Psoas muscle (tissue), 8 donors: Measurements from ENCODE around the gene ZNF804A. TPM values are rescaled to one million over a fixed set of nuclear protein-coding genes. Genes with fewer than 3 reads are reported as not detected.

Experiments
- ATAC-seq, 4 donors: fragments of 200-7000 bp; cut with Tn5 transposase; one replicate each; pipeline ENCODE4 v1.9.1; 2020; ENCODE audit warnings: moderate library complexity in 3 of 4, mild to moderate bottlenecking in 2 of 4
- DNase-seq, 2 donors: peaks; one replicate each; pipeline ENCODE4 v3.0.0-alpha.2; 2020
- H3K27ac ChIP-seq: fragments of 200-600 bp; one replicate; pipeline ENCODE4 v1.8.0; 2022
- H3K27me3 ChIP-seq, 3 donors: fragments of 200-600 bp in 1 of 3; one replicate each; pipeline versions ENCODE4 v1.6.1 to v1.8.0; 2013 to 2022; ENCODE audit warnings: low read length in 2 of 3, mild to moderate bottlenecking in 2 of 3, moderate library complexity in 1 of 3; ENCODE audit not compliant: insufficient read depth in 3 of 3
- H3K36me3 ChIP-seq, 2 donors: fragments of 200-600 bp in 1 of 2; one replicate each; pipeline versions ENCODE4 v1.6.1 to v1.8.0; 2013 to 2022; ENCODE audit warnings: low read depth in 1 of 2, mild to moderate bottlenecking in 1 of 2, moderate library complexity in 1 of 2; ENCODE audit not compliant: insufficient read depth in 1 of 2
- H3K4me1 ChIP-seq: fragments of 200-600 bp; one replicate; pipeline ENCODE4 v1.8.0; 2022
- H3K4me3 ChIP-seq: fragments of 200-600 bp; one replicate; pipeline ENCODE4 v1.8.0; 2022; ENCODE audit warnings: mild to moderate bottlenecking
- H3K9me3 ChIP-seq: fragments of 200-600 bp; one replicate; pipeline ENCODE4 v1.8.0; 2022
- WGBS, 3 donors: extraction: QIAGEN DNeasy Blood & Tissue Kit; methylation state at CpG; one replicate each; pipeline versions ENCODE4 v1.1.6 to v1.1.7; 2013; 5-methylcytosine and 5-hydroxymethylcytosine counted together
- intact Hi-C, 2 donors: fragments of 100-400 bp; cut with DNase I; formaldehyde crosslinking; loops; one replicate each; pipeline versions ENCODE4 v1.11.0 to v1.14.2; 2022
- polyA plus RNA-seq, 3 donors: library from polyadenylated mRNA; stranded (reverse); fragments of 200-250 nt; gene quantifications; one replicate each; pipeline ENCODE4 v1.2.3, GENCODE V29; 2013
- total RNA-seq, 4 donors: library from RNA; stranded (reverse); fragmentation: NEBNext Ultra II Directional in 2 of 4; extraction: Animal tissue kit (Norgen Biotek cat#: 25700) in 2 of 4; gene quantifications; one replicate each; pipeline versions ENCODE4 v1.2.1 to v1.2.4, GENCODE V29; 2021 to 2023
- TF ChIP-seq, protein P1 (sequence below): fragments of 200-600 bp; IDR thresholded peaks from one replicate; pipeline ENCODE4 v1.8.0; 2022; ENCODE audit warnings: antibody characterized with exemption
- donor health status: healthy with polysubstance abuse.
- donor health status: DM: no; HTN: no; CAD: no; lungs with moderate emphysema.
- donor health status: Bipolar disorder and iron deficiency.
- donor health status: healthy.
- donor health status: DM: yes; HTN: yes; CAD: no.
- donor health status: DM: no; HTN: no; CAD: no.
- donor health status: DM: no; HTN: no; CAD: no.
- donor health status: DM: yes; HTN: yes; CAD: no.

Gene ZNF804A
- total and polyA plus RNA-seq, 7 donors: not detected

DNA sequence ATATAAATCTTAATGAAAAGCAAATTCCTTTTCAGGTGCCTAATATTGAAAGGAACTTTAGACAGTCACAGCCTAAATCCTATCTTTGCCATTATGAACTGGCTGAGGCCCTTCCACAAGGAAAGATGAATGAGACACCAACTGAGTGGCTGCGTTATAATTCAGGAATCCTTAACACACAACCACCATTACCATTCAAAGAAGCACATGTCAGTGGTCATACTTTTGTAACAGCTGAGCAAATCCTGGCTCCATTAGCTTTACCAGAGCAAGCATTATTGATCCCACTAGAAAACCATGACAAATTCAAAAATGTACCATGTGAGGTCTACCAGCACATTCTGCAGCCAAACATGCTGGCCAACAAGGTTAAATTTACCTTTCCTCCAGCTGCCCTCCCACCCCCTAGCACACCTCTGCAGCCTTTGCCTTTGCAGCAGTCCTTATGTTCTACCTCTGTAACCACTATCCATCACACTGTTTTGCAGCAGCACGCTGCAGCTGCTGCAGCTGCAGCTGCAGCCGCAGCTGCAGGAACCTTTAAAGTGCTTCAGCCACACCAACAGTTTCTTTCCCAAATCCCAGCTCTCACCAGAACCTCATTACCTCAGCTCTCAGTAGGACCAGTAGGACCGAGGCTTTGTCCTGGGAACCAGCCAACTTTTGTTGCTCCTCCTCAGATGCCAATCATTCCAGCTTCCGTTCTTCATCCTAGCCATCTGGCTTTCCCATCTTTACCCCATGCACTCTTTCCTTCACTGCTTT is 340.1 kb downstream of the ZNF804A start:
- TF ChIP-seq, protein P1, sequence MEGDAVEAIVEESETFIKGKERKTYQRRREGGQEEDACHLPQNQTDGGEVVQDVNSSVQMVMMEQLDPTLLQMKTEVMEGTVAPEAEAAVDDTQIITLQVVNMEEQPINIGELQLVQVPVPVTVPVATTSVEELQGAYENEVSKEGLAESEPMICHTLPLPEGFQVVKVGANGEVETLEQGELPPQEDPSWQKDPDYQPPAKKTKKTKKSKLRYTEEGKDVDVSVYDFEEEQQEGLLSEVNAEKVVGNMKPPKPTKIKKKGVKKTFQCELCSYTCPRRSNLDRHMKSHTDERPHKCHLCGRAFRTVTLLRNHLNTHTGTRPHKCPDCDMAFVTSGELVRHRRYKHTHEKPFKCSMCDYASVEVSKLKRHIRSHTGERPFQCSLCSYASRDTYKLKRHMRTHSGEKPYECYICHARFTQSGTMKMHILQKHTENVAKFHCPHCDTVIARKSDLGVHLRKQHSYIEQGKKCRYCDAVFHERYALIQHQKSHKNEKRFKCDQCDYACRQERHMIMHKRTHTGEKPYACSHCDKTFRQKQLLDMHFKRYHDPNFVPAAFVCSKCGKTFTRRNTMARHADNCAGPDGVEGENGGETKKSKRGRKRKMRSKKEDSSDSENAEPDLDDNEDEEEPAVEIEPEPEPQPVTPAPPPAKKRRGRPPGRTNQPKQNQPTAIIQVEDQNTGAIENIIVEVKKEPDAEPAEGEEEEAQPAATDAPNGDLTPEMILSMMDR: no peak
- DNase-seq (no peak), ATAC-seq (no peak)
- H3K4me3 ChIP-seq: no peak overlapping the region
- no peak overlapping the region for H3K27ac ChIP-seq
- H3K4me1 ChIP-seq: no peaks in the 10 kb centered on the region
- 22 to 33% (median 23%) methylated on average over 5 of the region's 5 CpGs for WGBS, 3 donors
- no peaks in the 10 kb centered on the region for H3K27me3 ChIP-seq
- H3K36me3 ChIP-seq: no peaks in the 10 kb centered on the region
- H3K9me3 ChIP-seq: no peaks in the 10 kb centered on the region
- intact Hi-C loops: no loop called here

DNA sequence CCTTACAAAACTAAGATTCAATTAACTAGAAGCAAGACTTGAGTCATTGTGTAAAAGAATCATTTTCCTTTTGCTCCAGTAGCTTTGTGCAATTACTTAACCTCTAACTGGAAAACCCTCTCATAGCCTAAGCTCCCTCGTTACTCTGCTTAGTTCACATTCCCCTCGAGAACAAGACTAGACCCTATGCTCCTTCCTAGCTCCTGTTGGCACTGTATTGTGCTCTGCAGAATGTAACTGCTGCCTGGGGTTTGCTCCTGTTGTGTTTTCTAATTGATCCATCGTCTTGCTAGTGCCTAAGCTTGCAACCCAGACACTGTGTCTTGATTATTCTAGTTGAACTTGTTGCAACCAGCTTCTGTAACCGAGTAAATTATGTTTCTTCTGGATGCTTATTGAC is 347.0 kb downstream of the ZNF804A start:
- TF ChIP-seq, protein P1: no peak
- Histone ChIP-seq H3K4me3 (no peak overlapping the region), H3K9me3 (no peaks in the 10 kb centered on the region), H3K27me3 (no peaks in the 10 kb centered on the region), H3K27ac (no peak overlapping the region), H3K36me3 (no peaks in the 10 kb centered on the region), H3K4me1 (no peaks in the 10 kb centered on the region)
- intact Hi-C loops: no loop called here
- DNase-seq: no peak
- ATAC-seq: no peak
- 45 to 57% (median 54%) methylated on average over 4 of the region's 4 CpGs for WGBS, 3 donors

- intact Hi-C loops: no loop called here
- H3K36me3 ChIP-seq: no peaks in the 10 kb centered on the region
These were observed 347.5 kb downstream of the ZNF804A start for GRCh38 chr2:184945824-184946223.

DNA sequence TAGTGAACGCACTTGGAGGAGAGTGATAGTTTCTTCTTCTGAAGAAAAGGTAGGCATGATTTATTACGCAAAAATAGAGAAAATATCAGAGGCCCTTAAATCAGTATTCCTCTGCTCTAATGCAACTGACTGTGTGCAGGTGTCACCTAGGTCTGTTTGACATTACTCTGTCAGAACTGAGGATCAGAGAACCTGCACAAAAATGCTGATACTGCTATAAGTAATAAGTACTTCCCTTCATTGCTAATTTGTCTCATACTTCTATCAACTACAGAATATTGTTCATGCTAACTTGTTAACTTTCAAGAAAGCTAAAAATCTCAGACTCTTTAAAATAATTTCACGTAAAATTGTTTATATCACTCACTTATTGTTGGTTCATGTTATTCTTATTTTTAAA is 358.5 kb downstream of the ZNF804A start:
- Histone ChIP-seq H3K4me3 (no peak overlapping the region), H3K4me1 (no peaks in the 10 kb centered on the region), H3K27ac (no peak overlapping the region), H3K36me3 (no peaks in the 10 kb centered on the region), H3K9me3 (no peaks in the 10 kb centered on the region), H3K27me3 (no peaks in the 10 kb centered on the region)
- 88 to 92% (median 90%) methylated on average over 3 of the region's 3 CpGs for WGBS, 3 donors
- no peak for ATAC-seq
- TF ChIP-seq, protein P1: no peak
- intact Hi-C loops: no loop called here
- no peak for DNase-seq

More at GRCh38 chr2:184945824-184946223, 347.5 kb downstream of the ZNF804A start:
- Histone ChIP-seq H3K27ac (no peak overlapping the region), H3K9me3 (no peaks in the 10 kb centered on the region), H3K4me3 (no peak overlapping the region), H3K4me1 (no peaks in the 10 kb centered on the region), H3K27me3 (no peaks in the 10 kb centered on the region)
- TF ChIP-seq, protein P1: no peak
- ATAC-seq: no peak
- DNase-seq: no peak
